GF-D8 (cell line): ENCODE data around the gene CYTH1.

ENCODE experiments used
- DNase-seq: peaks from one replicate; lab custom pipeline; 2025; lab: John Stamatoyannopoulos, UW

CYTH1 gene

DNA sequence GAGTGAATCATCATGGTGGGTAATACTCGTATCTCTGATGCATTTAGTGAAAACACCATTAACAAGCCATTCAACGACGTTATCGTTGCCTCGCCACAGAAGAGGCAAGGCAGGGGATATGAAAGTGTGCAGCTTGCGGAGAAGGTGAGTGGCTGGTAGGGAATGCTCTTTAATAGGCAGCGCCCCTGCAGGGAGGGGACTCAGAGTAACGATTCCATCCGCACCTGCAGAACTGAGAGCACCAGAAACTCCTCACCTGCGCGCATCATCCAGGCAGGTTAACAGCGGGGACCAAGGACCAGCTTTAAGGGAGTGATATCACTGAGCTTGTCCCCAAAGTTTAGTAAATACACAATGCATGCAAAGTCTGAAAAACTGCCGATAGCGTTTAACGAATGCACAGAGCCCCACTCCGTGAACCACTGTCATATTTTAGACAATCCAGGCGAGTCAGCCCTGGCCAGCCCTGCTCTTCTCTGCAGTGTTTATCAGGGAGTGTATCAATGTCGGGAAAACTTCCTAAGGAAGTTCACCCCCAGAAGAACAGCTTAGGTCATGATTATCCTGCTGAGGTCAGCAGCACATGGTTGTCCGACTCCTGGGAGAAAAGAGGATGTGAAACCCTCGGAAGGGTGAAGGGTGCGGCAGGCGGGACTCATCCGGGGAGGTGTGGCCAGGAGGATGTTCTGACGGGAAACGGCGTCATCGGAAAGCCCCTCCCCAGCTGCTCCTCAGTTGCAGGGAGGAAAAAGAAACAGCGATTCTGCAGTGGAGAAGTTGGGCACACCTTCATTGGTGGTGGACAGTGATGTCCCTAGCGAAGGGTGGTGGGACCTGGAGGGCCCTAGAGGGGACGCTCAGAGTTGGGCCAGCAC, 136.4 kb downstream of the CYTH1 start:
- DNase-seq = no peak

DNA sequence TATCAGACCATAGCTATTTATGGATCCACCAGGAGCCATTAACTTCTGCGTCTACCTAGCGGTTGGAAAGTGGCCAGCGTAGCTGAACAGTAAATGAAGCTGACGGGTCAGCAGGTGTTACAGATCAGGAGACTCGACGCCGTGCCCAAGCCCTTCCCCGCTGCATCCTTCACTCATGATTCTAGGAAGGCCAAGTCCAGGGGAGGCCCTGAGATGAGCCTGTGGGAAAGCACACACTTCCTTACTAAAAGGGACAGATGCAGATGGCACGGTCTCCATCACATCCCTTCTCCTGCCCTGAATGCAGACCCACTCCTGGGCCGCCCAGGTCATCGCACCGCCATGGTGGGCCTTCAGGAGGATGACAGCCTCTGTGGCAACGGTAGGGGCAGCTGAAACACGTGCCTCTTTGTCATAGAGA, 137.1 kb downstream of the CYTH1 start:
- no peak for DNase-seq

DNA sequence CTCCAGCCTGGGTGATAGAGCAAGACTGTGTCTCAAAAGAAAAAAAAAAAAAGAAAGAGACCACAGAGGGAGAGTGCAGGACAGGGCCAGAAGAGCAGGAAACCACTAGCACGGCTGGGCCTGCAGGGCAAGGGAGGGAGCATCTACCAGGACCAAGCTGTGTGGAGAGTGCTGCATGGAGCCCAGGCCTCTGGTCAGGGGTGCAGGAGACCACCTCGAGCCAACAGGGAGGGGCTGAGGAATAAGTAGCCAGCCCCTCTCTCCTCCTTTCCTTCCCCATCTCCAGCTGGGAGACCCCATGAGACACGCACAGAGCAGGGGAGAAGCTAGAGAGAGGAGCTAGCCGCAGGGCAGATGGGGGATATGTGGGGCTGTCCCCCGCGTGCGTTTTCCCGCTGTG, 137.8 kb downstream of the CYTH1 start:
- no peak for DNase-seq

DNA sequence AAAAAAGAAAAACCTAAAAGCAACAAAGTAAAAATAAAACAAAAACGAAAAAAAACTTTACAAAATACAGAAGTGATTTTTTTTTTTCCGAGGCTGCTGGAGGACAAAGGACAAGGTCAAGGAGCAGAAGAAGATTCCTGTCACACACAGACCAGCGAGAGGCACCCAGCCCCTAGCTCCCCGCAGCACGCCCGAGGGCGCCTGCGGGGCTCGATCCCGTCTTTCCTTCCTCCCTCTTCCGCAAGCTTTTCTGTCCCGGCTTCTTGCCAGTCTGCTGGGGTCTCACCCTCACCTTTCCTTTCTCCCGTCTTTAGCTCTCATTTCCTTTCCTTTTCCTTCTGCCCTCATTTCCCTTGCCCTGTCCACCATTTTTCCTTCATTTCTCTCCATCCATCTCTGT, 138.7 kb downstream of the CYTH1 start:
- DNase-seq = no peak

DNA sequence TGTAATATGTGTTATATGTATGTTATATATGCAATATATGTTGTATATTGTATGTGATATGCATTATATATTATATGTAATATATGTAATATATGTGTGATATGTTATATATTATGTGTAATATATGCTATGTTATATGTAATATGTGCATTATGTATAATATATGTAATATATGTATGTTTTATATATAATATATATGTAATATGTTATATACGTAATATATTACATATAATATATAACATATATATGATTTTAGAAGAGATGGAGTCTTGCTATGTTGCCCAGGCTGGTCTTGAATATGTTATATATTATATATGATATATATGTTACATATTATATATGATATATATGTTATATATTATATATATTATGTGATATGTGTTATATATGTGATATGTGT, 139.4 kb downstream of the CYTH1 start:
- no peak for DNase-seq

DNA sequence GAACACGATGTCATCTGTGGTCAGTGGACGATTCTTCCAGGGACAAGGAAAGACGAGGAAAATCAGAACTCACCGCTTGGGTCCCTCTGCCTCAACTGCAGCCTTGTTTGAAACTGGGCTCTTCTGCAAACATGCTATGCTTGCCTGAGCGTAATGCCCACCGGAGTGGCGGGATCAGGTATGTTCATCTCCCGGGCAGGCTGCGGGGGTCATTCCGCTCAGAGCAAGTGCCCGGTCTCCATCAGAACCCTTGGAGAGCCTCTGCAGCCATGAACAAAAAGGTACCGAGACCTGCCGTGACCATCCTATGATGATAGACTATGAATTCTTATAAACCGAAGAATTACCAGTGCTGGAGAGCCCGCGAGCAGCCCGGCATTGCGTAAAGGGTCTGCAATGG, 140.4 kb downstream of the CYTH1 start:
- DNase-seq = no peak

DNA sequence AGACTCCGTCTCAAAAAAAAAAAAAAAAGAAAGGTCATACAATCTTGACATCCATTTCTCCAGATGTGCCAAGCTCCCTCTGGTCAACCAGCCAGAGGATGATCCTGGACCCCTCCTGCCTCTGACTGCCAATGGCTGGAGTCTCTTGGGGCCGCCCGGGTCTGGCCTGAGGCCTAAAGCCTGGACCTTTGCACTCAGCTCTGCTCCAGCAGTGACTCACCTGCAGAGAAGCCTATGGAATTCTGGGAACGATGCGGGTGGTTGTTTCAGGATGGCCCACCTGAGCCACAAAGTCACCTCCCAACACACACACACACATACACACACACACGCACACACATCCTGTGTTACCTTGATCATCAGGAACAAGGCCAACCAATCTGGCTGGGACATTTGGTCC, 140.8 kb downstream of the CYTH1 start:
- no peak for DNase-seq

DNA sequence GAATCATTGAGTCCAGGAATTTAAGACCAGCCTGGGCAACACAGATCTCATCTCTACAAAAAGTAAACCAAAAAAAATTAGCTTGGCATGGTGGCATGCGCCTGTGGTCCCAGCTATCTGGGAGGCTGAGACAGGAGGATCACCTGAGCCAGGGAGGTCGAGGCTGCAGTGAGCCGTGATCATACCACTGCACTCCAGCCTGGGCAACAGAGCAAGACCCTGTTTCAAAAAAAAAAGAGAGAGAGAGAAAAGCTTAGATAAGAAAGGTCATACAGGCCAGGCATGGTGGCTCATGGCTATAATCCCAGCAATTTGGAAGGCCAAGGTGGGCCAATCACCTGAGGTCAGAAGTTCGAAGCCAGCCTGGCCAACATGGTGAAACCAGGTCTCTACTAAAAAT, 141.4 kb downstream of the CYTH1 start:
- DNase-seq = no peak

DNA sequence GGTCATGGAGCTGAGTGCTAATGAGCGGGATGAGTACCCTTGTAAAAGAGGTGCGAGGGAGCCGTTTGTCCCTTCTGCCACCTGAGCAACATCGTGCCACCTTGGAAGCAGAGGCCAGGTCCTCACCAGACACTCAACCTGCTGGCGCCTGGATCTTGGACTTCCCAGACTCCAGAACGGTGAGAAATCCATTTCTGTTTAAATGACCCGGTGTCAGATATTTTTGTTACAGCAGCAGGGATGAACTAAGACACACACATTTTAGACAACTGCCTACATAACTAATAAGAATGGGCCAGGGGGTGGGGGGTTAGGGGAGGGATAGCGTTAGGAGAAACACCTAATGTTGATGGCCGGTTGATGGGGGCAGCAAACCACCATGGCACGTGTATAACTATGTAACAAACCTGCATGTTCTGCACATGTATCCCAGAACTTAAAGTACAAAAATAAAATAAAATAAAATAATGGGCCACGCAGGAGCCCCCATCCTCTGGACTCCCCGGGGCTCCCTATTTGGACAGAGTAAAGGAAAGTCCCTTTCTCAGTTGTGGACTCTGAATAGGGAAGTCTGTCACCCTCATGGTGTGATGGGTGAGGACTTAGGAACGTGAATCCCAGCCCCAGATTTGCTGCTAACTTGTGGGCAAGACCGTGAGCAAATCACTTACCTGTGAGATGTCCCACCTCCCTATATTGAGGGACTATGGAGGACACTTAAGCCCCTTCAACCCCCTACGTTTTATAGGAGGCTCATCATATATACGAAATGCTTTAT, 144.2 kb downstream of the CYTH1 start:
- DNase-seq = no peak

DNA sequence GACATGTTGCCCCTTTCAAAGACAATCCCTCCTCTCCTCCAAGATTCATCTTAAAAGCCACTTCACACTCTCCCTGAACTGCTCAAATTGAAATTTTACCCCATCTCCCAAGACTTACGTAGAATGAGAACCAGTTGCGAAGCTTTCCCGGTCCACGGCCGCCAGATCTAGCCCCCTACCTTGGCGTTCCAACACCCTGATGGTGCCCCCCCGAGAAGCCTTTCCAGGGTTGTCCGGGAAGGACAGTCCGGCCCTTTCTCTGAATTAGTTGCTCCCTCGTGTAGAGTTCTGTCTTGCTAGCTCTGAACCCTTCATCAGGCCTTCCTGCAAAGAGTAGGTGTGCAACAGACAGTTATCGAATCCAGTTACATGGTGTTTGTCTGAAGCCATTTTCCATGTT, 144.9 kb downstream of the CYTH1 start:
- no peak for DNase-seq

DNA sequence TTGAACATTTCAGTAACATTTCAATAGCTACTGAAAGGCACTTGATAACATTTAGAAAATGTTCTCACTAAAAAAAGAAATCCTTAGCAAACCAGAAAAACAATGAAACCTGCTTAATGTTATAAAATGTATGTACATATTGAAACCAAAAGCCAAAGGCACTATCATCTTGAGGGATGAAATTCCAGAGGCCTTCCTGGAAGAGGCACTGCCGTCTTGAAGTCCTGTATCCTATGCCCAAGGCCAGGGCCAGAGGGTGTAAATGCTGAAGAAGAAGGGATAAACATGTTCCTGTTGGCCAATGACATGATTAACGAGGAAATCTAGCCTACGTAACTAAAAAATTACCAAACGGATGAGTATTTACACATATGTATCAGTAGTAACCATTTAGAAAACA, 147.9 kb downstream of the CYTH1 start:
- DNase-seq = no peak

DNA sequence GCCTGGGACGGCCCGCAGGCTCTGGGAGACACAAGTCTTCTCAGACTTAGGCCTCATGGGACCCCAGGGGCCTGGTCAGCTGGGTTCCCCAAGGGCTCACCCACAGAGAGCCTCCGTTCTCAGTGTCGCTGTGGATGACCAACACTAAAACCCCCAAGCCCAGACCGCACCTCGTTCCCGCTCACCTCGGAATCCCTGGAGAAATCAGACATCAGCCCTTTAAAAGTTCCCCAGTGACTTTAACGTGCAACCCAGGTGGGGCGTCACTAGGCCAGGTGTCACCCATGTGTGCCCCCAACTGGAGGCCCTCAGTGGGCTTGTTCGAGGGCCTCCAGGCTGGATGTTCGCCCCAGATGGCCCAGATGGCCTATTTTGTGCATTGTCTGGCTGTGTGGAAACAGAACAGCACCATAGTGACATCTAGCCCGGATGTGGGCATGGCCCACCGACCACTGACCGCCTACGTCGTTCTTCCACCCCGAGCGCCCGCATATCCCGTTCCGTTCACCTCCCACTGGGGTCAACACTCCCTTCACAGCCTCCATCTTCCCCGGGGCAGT, 152.6 kb downstream of the CYTH1 start:
- no peak for DNase-seq

DNA sequence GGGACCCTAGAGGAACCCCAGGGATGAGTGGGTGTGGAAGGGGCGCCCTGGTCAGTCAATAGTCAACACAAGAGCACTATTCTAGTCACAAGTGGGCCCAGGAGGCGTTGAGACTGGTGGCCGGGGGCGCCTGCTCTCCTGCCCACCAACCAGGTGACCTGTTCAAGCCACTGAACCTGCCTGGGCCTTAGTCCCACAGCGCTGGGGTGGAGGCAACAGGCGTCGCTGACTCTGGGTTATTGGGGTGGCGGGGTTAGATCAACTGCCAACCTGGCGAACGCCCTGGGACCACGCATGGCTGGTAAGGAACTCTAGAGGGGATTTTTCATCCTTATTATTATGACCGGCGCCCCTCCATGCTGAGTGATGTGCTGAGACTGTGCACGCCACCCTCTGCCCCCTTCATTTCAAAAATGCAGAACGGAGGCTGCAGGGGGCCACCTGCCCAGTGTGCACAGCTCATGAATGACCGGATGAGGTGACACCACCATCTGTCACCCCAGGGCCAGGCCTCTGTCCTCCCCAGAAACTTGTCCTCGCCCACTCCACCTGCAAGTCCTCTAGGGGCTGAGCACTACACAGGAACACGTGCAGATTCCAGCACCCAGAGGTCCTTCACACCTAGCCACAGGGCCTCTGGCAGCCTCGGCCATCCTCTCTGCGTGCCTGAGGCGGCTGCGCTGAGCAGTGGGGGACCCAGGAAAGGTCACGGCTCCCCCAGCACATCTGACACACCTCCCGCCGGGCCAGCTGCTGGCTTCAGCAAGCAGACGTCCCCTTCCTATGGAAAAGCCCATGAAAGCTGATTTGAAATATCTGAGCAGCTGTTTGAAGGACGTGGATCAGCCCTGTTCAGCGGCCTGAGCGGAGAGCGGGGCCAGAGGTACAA, 153.3 kb downstream of the CYTH1 start:
- DNase-seq = no peak

DNA sequence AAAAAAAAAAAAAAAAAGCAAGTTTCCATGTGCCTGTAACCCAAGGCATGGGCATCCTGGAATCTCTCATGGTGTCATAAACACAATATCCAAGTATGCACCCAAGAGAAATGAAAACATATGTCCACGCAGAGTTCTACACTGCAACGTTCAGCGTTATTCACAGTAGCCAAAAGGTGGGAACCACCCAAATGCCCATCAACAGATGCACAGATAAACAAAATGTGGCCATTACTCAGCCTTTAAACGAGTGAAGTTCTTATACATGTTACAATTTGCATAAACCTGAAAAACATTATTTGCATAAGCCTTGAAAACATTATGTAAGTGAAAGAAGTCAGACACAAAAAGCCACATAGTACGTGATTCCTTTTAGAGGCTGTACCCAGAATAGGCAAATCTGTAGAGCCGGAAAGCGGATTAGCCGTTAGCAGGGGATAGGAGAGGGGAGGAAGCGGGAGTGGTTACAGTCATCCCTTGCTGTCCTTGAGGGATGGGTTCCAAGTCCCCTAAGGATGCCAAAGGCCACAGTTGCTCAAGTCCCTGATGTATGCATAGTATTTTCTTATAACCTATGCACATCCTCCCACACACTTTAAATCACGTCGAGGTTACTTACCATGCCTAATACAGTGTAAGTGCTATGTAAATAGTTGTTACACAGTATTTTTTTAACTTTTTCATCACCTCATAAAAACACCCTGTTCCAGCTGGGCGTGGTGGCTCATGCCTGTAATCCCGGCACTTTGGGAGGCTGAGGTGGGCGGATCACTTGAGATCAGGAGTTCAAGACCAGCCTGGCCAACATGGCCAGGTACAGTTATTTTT, 157.5 kb downstream of the CYTH1 start:
- no peak for DNase-seq
